GM18505 (cell line): ENCODE measurements around the gene SARNP.
"Not testable (repeated sequence)": the region's sequence is repeated elsewhere in the genome, so short reads cannot be mapped to it uniquely, and the experiment has no call there.

Experiments used
- ATAC-seq: cut with Tn5 transposase; IDR thresholded peaks from one replicate; pipeline ENCODE4 v1.9.1; 2021; ENCODE audit not compliant: unreplicated experiment
- POLR2A ChIP-seq: IDR thresholded peaks from 4 replicates; pipeline ENCODE4 v1.6.1; 2011; ENCODE audit warnings: borderline replicate concordance; ENCODE audit not compliant: insufficient read depth, insufficient read length; ENCODE audit errors: extremely low read depth

Gene SARNP

DNA sequence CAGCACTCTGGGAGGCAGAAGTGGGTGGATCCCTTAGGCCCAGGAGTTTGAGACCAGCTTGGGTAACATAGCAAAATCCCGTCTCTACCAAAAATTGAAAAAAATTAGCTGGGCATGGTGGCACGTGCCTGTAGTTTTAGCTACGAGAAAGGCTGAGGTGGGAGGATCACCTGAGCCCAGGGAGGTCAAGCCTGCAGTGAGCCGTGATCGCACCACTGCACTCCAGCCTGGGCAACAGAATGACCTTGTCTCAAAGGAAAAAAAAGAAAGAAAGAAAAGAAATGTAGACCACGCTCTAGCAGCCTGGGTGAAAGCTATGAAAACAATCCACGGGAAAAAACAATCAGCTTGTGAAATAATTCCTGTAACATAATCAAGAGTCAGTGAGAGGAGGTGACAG, 29.0 kb downstream of the SARNP start:
- no peak for ATAC-seq
- TF ChIP-seq POLR2A, result no peak

DNA sequence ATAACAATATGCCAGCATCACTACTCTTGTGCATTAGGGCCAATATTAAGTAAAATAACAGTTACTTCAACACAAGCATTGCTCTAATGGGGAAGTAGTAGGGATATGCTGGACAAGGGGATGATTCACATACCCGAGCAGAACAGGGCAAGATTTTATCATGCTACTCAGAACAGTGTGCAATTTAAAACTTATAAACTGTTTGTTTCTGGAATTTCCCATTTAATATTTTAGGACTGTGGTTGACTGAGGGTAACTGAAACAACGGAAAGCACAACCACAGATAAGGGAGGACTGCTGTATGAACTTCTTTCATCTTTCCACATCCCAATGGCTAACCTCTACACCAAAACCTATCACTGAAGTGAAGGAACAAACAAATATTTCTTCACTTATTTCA, 36.8 kb downstream of the SARNP start:
- ATAC-seq, result no peak
- TF ChIP-seq POLR2A, result no peak

DNA sequence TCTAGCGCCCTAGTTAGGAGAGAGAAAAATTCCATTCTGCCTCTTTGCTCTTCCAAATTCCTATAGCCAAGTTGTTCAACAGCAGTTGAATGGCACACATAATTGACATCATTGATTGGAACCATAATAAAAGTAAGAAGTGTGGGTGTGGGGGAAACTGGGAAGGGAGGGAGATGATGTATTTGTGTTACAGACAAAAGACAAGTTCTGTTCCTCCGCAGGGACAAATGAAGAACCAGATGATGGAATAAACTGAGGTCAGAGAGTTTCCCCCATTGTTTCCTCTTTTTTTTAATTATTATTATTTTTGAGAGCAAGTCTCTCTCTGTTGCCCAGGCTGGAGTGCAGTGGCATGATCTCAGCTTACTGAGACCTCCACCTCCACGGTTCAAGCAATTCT, 39.7 kb downstream of the SARNP start:
- no peak for TF ChIP-seq POLR2A
- ATAC-seq, result no peak

DNA sequence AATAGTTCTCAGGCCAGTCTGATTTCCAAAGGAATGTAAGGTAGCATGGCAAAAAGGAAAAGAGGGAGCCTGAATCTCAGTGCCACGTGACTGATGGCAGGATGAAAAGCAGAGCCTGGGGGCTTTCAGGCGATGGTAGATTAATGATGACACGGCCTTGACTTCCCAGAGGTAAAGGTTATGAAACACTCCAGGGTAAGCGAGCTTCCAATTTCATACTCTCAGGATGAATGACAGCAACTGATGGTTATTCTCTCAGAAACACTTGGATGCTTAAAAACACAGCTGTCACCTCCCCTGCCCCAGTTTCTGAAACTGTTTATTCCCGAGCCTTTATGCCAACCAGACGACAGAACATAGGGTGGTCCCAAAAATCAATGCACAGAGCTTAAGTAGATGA, 45.8 kb downstream of the SARNP start:
- ATAC-seq, result no peak
- TF ChIP-seq POLR2A, result no peak

DNA sequence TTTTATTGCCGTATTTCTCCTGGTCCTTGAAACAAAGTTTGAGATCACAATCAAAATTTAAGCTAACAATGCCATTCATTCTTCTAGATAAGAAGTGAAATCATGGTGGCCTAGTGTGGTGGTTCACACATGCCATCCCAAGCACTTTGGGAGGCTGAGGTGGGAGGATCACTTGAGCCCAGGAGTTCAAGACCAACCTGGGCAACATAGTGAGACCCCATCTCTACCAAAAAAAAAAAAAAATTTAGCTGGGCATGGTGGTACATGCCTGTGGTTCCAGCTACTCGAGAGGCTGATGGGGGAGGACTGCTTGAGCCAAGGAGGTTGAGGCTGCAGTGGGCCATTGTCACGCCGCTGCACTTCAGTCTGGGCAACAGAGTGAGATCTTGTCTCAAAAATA, 50.4 kb downstream of the SARNP start:
- no peak for TF ChIP-seq POLR2A
- ATAC-seq, result no peak

DNA sequence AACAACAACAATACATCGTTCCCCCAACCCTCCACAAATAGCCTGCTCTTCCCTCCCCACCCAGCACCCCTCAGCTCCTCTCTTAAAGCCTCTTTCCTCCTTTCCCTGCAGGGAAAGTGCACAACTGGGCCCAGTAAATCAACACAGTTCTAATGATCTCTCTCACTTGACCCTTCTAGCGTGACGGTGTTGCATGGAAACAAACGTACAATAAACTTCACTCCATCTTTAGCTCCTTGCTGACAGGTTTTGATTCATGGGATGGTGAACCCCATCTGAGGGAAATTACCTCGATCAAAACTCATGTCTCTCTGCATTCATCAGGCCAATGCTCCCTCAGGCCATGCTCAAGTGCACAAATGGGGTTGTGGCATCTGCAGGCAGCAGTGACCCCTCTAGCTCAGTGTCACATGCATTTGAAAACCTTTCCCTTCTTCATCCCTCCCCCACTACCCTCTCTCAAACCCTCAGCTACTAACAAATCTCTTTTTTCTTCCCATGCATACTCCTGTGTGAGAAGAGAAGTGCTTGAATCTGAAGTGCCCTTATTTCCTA, 51.7 kb downstream of the SARNP start:
- no peak for ATAC-seq
- no peak for TF ChIP-seq POLR2A

DNA sequence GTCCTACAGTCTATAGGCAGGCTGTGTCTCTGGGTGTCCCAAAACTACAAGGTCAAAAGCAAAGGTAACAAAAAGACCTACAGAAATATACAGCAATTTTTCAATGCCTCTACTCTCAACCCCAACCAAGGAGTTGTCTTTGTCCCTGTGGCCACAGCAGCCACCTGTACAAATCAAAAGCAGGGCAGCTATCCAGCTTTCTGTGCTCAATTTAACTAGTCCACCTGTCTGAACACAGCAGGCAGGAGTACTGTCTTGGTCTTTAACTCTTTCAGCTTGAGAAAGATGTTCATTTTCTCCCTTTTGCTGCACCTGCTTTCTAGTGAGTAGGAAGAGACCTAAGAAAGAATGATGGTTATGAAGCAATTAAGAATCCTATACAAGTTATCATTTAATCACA, 54.9 kb downstream of the SARNP start:
- no peak for ATAC-seq
- no peak for TF ChIP-seq POLR2A

DNA sequence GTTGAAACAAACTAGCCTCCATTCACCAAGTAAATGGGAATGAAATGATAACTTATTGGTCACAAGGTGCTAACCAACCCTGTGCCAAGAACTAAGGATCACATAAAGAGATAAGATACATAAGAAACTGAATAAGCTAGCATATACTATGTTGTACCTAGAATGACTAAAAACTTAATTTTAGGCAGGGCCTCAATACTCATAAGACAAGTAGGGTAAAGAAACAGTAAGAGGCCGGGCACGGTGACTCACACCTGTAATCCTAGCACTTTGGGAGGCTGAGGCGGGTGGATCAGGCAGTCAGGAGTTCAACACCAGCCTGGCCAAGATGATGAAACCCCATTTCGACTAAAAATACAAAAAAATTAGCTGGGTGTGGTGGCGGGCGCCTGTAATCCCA, 56.9 kb downstream of the SARNP start:
- no peak for TF ChIP-seq POLR2A
- ATAC-seq, result no peak

DNA sequence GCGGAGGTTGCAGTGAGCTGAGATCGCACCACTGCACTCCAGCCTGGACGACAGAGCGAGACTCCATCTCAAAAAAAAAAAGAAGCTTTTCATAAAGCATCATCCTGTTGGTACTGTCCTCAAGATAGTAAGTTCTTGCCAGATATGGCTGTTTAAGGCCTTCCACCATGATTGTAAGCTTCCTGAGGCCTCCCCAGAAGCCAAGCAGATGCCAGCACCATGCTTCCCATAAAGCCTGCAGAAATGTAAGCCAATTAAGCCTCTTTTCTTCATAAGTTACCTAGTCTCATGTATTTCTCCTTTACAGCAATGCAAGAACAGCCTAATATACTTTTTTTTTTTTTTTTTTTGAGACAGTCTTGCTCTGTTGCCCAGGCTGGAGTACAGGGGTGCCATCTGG, 58.9 kb downstream of the SARNP start:
- ATAC-seq, result not testable (repeated sequence)

DNA sequence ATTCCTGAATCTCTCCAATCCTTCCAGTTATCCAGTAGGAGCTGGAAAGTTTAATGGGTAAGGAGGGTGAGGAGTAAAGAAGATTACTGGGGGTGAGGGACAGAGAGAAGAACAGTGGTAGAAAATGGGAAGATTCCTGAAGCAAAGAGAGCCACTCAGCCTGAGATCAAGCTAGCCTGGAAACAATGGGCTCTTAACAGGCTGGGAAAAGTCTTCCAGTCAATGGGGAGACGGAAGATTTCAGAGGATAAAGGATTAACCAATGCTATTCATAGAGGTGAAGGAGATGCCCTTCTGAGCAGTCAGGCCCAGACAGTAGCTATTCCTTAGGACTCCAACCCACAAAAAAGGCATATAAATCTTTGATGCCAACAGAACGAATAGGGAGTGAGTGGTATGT, 59.8 kb downstream of the SARNP start:
- no peak for TF ChIP-seq POLR2A
- no peak for ATAC-seq

DNA sequence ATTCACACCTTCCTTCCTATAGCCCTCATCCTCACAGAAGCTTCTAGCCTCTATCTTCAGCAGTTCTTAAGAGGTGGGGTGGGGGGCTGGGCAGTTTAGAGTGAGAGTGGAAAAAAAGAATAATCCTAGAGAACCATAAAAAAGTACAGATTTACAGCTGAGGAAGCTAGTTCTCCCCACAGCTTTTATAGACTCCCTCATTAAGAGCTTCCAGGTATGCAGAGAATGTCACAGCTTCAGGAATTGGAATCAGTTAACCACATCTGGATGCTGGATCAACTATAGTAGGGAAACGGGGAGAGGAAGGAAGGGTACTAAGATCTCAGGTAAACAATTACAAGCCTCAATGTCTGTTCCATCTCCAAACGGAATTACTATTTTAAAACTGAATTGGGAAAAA, 62.3 kb downstream of the SARNP start:
- ATAC-seq, result no peak
- no peak for TF ChIP-seq POLR2A

DNA sequence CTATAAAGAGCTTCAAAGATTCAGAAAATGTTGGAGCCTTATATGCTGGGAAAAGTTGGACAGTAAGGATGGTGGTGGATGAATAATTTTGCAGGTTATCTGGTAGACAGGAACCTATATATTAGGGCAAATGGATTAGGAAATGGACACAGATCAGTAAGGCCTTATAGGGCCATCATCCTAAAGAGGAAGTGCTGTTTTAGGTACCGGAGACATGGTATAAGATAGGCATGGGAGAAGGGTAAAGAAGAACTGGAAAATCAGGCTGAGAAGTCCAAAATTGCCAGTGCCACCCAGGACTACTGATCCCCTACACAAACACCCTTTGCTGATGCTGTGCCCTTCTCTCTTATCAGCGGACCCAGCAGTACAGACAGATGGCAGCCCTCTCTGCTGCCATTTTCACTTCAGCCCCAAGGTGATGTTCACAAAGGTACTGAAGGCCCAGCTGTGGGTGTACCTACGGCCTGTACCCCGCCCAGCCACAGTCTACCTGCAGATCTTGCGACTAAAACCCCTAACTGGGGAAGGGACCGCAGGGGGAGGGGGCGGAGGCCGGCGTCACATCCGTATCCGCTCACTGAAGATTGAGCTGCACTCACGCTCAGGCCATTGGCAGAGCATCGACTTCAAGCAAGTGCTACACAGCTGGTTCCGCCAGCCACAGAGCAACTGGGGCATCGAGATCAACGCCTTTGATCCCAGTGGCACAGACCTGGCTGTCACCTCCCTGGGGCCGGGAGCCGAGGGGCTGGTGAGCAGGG, 69.1 kb downstream of the SARNP start:
- no peak for TF ChIP-seq POLR2A
- no peak for ATAC-seq

DNA sequence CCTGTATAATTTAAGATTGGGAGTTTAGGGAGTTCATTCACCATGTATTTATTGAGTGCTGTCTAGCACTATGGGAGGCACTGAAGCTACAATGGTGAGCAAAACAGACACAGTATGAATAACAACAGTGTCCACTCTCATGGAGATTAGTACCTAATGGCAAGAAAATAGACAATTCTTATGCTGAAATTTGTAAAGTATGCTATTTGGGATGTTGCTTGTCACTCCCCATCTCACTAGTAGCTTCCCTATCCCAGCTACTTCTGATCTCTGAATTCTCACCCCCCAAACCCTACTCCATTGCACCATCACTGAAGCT, 70.7 kb downstream of the SARNP start:
- ATAC-seq, result no peak
- TF ChIP-seq POLR2A, result no peak

DNA sequence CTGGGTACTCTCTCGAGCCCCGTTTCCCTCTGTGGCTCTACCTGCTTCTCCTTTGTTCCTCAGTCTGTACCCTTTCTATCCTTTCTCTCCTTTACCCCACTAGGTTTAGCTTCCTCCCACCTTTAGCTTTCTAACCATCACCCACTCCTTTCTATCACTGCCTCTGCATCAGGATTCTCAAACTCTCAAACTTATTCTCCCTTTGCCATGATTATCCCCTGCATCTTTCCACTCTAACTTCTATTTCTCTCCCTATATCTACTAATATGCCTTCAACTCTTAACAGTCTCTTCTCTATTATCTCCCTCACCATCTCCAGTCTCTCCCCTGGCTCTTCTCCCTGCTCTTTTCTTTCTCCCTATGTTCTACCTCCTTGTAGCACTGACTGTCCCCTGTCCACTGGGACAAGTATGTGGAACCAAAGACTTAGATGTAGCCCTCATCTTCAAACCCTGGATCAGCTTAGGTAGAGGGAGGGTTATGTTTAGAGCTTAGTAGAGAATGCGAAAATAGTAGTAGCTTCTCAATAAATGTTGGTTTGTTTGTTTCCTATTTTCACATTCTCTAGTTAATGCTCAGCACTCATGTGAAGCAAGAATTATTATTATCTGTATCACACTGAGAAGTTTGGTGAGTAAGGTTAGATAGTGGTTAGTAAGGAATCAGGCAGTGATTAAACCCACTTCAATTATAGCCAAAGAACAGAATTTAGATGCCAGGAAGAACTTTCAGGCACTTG, 71.2 kb downstream of the SARNP start:
- no peak for ATAC-seq
- TF ChIP-seq POLR2A, result no peak
